Lung microvascular endothelial cell (primary cell): Measurements from ENCODE around the gene LRIG1. TPM values are rescaled to one million over a fixed set of nuclear protein-coding genes. Genes with fewer than 3 reads are reported as not detected.

Experiments
- DNase-seq, 2 donors: peaks; one replicate each; pipeline versions ENCODE4 v3.0.0 to v3.0.0-alpha.2; 2010; ENCODE audit warnings: low read depth in 2 of 2
- total RNA-seq: library from RNA; depleted of rRNA; stranded (reverse); fragments of >200 nt; gene quantifications from 2 replicates; pipeline ENCODE4 v1.2.1, GENCODE V29; 2014

The LRIG1 gene
- total RNA-seq, 1 donor from 2014 or later: 38.9 TPM

GRCh38 chr3:66354001-66354400 is 146.8 kb downstream of the LRIG1 start:
- no peak for DNase-seq

- peak in 1 of 2 donors; percentile 5 for DNase-seq
These were observed 147.3 kb downstream of the LRIG1 start for GRCh38 chr3:66353530-66353929.

GRCh38 chr3:66353039-66353438 is 147.8 kb downstream of the LRIG1 start:
- DNase-seq: no peak

GRCh38 chr3:66350601-66351000 is 150.2 kb downstream of the LRIG1 start:
- no peak for DNase-seq

- DNase-seq: peak; percentile 33 to 49
These were observed 152.1 kb downstream of the LRIG1 start for GRCh38 chr3:66348704-66349103.

GRCh38 chr3:66344848-66345578 is 155.8 kb downstream of the LRIG1 start:
- DNase-seq: no peak

- no peak for DNase-seq
These were observed 156.4 kb downstream of the LRIG1 start for GRCh38 chr3:66344391-66344811.

- no peak for DNase-seq
These were observed 158.0 kb downstream of the LRIG1 start for GRCh38 chr3:66342717-66343356.

GRCh38 chr3:66338927-66339326 is 161.9 kb downstream of the LRIG1 start:
- DNase-seq: peak in 1 of 2 donors; percentile 44

GRCh38 chr3:66336333-66336766 is 164.5 kb downstream of the LRIG1 start:
- DNase-seq: peak; percentile 6 to 86

- no peak for DNase-seq
These were observed 165.2 kb downstream of the LRIG1 start for GRCh38 chr3:66335671-66336070.
